T-cell (primary cell): ENCODE measurements around the gene SMIM41. TPM values are rescaled to one million over a fixed set of nuclear protein-coding genes. Genes with fewer than 3 reads are reported as not detected.

ENCODE experiments used
- ATAC-seq, 4 experiments: fragments of 200-7000 bp in 3 of 4; fragments of 150-1000 bp in 1 of 4; cut with Tn5 transposase; replicated peaks in 1 of 4; 1 replicate in 3 of 4; 2 replicates in 1 of 4; pipeline ENCODE4 v1.10.0; 2021; ENCODE audit warnings: moderate library complexity in 3 of 4, mild to moderate bottlenecking in 2 of 4, moderate number of reproducible peaks in 1 of 4
- CTCF ChIA-PET, 2 donors: fragments of 300-600 bp; sonication (Branson Sonifier 250); formaldehyde crosslinking; loops; one replicate each; lab custom pipeline; 2022; ENCODE audit warnings: antibody characterized with exemption in 2 of 2; lab: Charles Lee
- POLR2A ChIA-PET, 2 donors: fragments of 300-600 bp; sonication (Branson Sonifier 250); formaldehyde crosslinking; loops; one replicate each; lab custom pipeline; 2022; ENCODE audit warnings: antibody characterized with exemption in 2 of 2; lab: Charles Lee
- DNase-seq, 35 experiments: peaks; one replicate each; pipeline versions ENCODE4 v3.0.0 to v3.0.0-alpha.2; 2013 to 2023
- H3K27ac ChIP-seq: one replicate; pipeline ENCODE4 v1.5.1; 2013; ENCODE audit warnings: low read length
- H3K27me3 ChIP-seq, 2 experiments: replicated peaks in 1 of 2; 1 replicate in 1 of 2; 2 replicates in 1 of 2; pipeline versions ENCODE4 v1.6.1 to v1.7.0; 2013; ENCODE audit warnings: low read length in 1 of 2, mixed read lengths in 1 of 2; ENCODE audit not compliant: control insufficient read depth in 2 of 2, insufficient read depth in 2 of 2; ENCODE audit errors: extremely low read depth in 1 of 2
- H3K36me3 ChIP-seq, 2 donors: 1 replicate in 1 of 2; 2 replicates in 1 of 2; pipeline versions ENCODE4 v1.6.1 to v1.7.0; 2013; ENCODE audit warnings: low read length in 1 of 2; ENCODE audit not compliant: control insufficient read depth in 2 of 2, insufficient read depth in 1 of 2; ENCODE audit errors: extremely low read depth in 1 of 2
- H3K4me1 ChIP-seq, 2 experiments: 1 replicate in 1 of 2; 2 replicates in 1 of 2; pipeline versions ENCODE4 v1.6.1 to v1.7.0; 2013; ENCODE audit warnings: low read length in 2 of 2, mixed read lengths in 1 of 2; ENCODE audit not compliant: insufficient read depth in 2 of 2, control insufficient read depth in 1 of 2; ENCODE audit errors: extremely low read depth in 1 of 2
- H3K4me3 ChIP-seq, 2 donors: 1 replicate in 1 of 2; 2 replicates in 1 of 2; pipeline versions ENCODE4 v1.5.1 to v1.7.0; 2013; ENCODE audit warnings: mild to moderate bottlenecking in 2 of 2, low read length in 1 of 2, moderate library complexity in 1 of 2; ENCODE audit not compliant: control insufficient read depth in 1 of 2; ENCODE audit errors: extremely low read depth in 1 of 2
- H3K9me3 ChIP-seq: 2 replicates; pipeline ENCODE4 v1.7.0; 2013
- H3K27ac Mint-ChIP-seq, 2 donors: one replicate each; pipeline ENCODE4 v1.8.0; 2020 to 2021; ENCODE audit warnings: mild to moderate bottlenecking in 2 of 2, mixed read lengths in 2 of 2
- H3K27me3 Mint-ChIP-seq, 2 donors: one replicate each; pipeline ENCODE4 v1.8.0; 2021 to 2022; ENCODE audit warnings: mixed read lengths in 2 of 2
- H3K36me3 Mint-ChIP-seq: one replicate; pipeline ENCODE4 v1.8.0; 2021; ENCODE audit warnings: mixed read lengths
- H3K4me1 Mint-ChIP-seq, 3 donors: one replicate each; pipeline ENCODE4 v1.8.0; 2020 to 2022; ENCODE audit warnings: mixed read lengths in 3 of 3, mild to moderate bottlenecking in 1 of 3
- H3K4me3 Mint-ChIP-seq, 3 donors: one replicate each; pipeline ENCODE4 v1.8.0; 2020 to 2022; ENCODE audit warnings: mild to moderate bottlenecking in 3 of 3, mixed read lengths in 3 of 3, moderate library complexity in 3 of 3
- H3K9me3 Mint-ChIP-seq, 3 donors: one replicate each; pipeline ENCODE4 v1.8.0; 2020 to 2022; ENCODE audit warnings: mixed read lengths in 3 of 3
- whole genome bisulfite sequencing: methylation state at CpG from one replicate; pipeline ENCODE4 v1.1.5; 2013; ENCODE audit warnings: missing lambda C conversion rate; ENCODE audit not compliant: insufficient coverage; 5-methylcytosine and 5-hydroxymethylcytosine counted together
- total RNA-seq, 35 experiments: library from RNA in 6 of 35; stranded (reverse) in 6 of 35; fragments of 120-200 nt in 1 of 35; gene quantifications; one replicate each; pipeline versions ENCODE4 v1.2.1 to v1.2.4 and lab custom pipeline; 2013 to 2026

Gene SMIM41
- total RNA-seq, 5 donors from 2014 or later (not counting 1 experiment from before 2014, with no cell fraction given), result 0.41 TPM; not detected in 4

- DNase-seq (no peak), ATAC-seq (no peak)
- Histone ChIP-seq H3K36me3 (peaks cover 17 to 60% of the 10 kb centered on the region in 2 donors), H3K27ac (no peak overlapping the region), H3K9me3 (no peaks in the 10 kb centered on the region), H3K27me3 (no peaks in the 10 kb centered on the region), H3K4me3 (no peak overlapping the region), H3K4me1 (peaks cover 10 to 27% of the 10 kb centered on the region in 2 experiments)
- H3K36me3 Mint-ChIP-seq, result peaks cover 38% of the 10 kb centered on the region
- ChIA-PET CTCF (no interaction called here), POLR2A (interaction anchor here in 1 of 2 donors (0.5 kb wide), 1 partner anchor 10 kb away, joined by 5 read pairs; no protein-coding TSS in a partner anchor)
- no peak overlapping the region for H3K27ac Mint-ChIP-seq
- H3K27me3 Mint-ChIP-seq, result no peaks in the 10 kb centered on the region
- peaks cover 27 to 33% (median 28%) of the 10 kb centered on the region in 3 donors for H3K4me1 Mint-ChIP-seq
- no peaks in the 10 kb centered on the region for H3K9me3 Mint-ChIP-seq
- H3K4me3 Mint-ChIP-seq, result no peak overlapping the region
- WGBS, result 96% methylated on average over 13 of the region's 16 CpGs
These were observed 2.7 kb upstream of the SMIM41 start for GRCh38 chr12:52076811-52077210.

GRCh38 chr12:52078276-52078675, 1.2 kb upstream of the SMIM41 start:
- H3K27ac ChIP-seq, result no peak overlapping the region
- peaks cover 11 to 34% of the 10 kb centered on the region in 2 experiments for H3K4me1 ChIP-seq
- H3K9me3 ChIP-seq, result no peaks in the 10 kb centered on the region
- Mint-ChIP-seq H3K4me1 (peaks cover 22 to 29% (median 22%) of the 10 kb centered on the region in 3 donors), H3K27ac (no peak overlapping the region), H3K36me3 (peaks cover 36% of the 10 kb centered on the region), H3K4me3 (no peak overlapping the region), H3K9me3 (no peaks in the 10 kb centered on the region), H3K27me3 (no peaks in the 10 kb centered on the region)
- no peak overlapping the region for H3K4me3 ChIP-seq
- WGBS, result no CpG with 5 or more reads among the region's 3 CpGs
- H3K36me3 ChIP-seq, result peaks cover 17 to 52% of the 10 kb centered on the region in 2 donors
- DNase-seq (no peak), ATAC-seq (no peak)
- peaks cover 0 to 4% of the 10 kb centered on the region in 2 experiments for H3K27me3 ChIP-seq
- ChIA-PET POLR2A (interaction anchor here in 1 of 2 donors (0.6 kb wide), 1 partner anchor 101 kb away, joined by 5 read pairs; no protein-coding TSS in a partner anchor), CTCF (interaction anchor here (0.9 to 1.4 kb wide), 2 partner anchors 52 to 53 kb away, joined by 4 to 5 read pairs; no protein-coding TSS in a partner anchor)

- Mint-ChIP-seq H3K4me1 (peaks cover 15 to 16% (median 15%) of the 10 kb centered on the region in 3 donors), H3K27ac (no peak overlapping the region), H3K36me3 (peaks cover 26% of the 10 kb centered on the region), H3K27me3 (no peaks in the 10 kb centered on the region), H3K9me3 (no peaks in the 10 kb centered on the region), H3K4me3 (no peak overlapping the region)
- CTCF ChIA-PET, result interaction anchor here (0.8 to 3.5 kb wide), 6 partner anchors 9 to 55 kb away, joined by 3 to 33 read pairs (median 5); no protein-coding TSS in a partner anchor
- POLR2A ChIA-PET, result no interaction called here
- DNase-seq (no peak), ATAC-seq (no peak)
- H3K36me3 ChIP-seq, result peaks cover 17 to 30% of the 10 kb centered on the region in 2 donors
- peaks cover 0 to 5% of the 10 kb centered on the region in 2 experiments for H3K27me3 ChIP-seq
- no peak overlapping the region for H3K4me3 ChIP-seq
- H3K4me1 ChIP-seq, result peaks cover 6 to 28% of the 10 kb centered on the region in 2 experiments
- H3K27ac ChIP-seq, result no peak overlapping the region
- WGBS, result 85% methylated on average over 7 of the region's 10 CpGs
- no peaks in the 10 kb centered on the region for H3K9me3 ChIP-seq
These were observed 1.1 kb downstream of the SMIM41 start for GRCh38 chr12:52080403-52081251.

GRCh38 chr12:52081263-52081733, 1.8 kb downstream of the SMIM41 start:
- Histone ChIP-seq H3K9me3 (no peaks in the 10 kb centered on the region), H3K36me3 (peaks cover 16 to 24% of the 10 kb centered on the region in 2 donors), H3K4me3 (no peak overlapping the region), H3K27me3 (peaks cover 0 to 6% of the 10 kb centered on the region in 2 experiments), H3K27ac (no peak overlapping the region), H3K4me1 (peaks cover 6 to 28% of the 10 kb centered on the region in 2 experiments)
- ChIA-PET POLR2A (no interaction called here), CTCF (interaction anchor here (0.7 to 3.5 kb wide), 7 partner anchors 10 to 56 kb away, joined by 3 to 33 read pairs (median 4); no protein-coding TSS in a partner anchor)
- Mint-ChIP-seq H3K27ac (no peak overlapping the region), H3K4me3 (no peak overlapping the region), H3K36me3 (peaks cover 22% of the 10 kb centered on the region), H3K27me3 (no peaks in the 10 kb centered on the region), H3K9me3 (no peaks in the 10 kb centered on the region), H3K4me1 (peaks cover 13 to 15% (median 15%) of the 10 kb centered on the region in 3 donors)
- 34% methylated on average over 5 of the region's 9 CpGs for WGBS
- ATAC-seq (peak in 3 of 4 experiments; percentile 31 to 75 (median 35)), DNase-seq (peak in 16 of 35 experiments; percentile 14 to 58 (median 29))

GRCh38 chr12:52082026-52082668, 2.6 kb downstream of the SMIM41 start:
- Mint-ChIP-seq H3K4me1 (peaks cover 12 to 15% (median 13%) of the 10 kb centered on the region in 3 donors), H3K27ac (no peak overlapping the region), H3K27me3 (peaks cover 1 to 8% of the 10 kb centered on the region in 2 donors), H3K4me3 (no peak overlapping the region), H3K36me3 (peaks cover 14% of the 10 kb centered on the region), H3K9me3 (no peaks in the 10 kb centered on the region)
- no peak for ATAC-seq
- 84% methylated on average over 11 of the region's 13 CpGs for WGBS
- H3K27me3 ChIP-seq, result peaks cover 0 to 12% of the 10 kb centered on the region in 2 experiments
- no peak for DNase-seq
- H3K4me1 ChIP-seq, result peaks cover 6 to 28% of the 10 kb centered on the region in 2 experiments
- ChIA-PET CTCF (interaction anchor here (0.6 to 3.5 kb wide), 7 partner anchors 11 to 56 kb away, joined by 3 to 33 read pairs (median 4); no protein-coding TSS in a partner anchor), POLR2A (no interaction called here)
- H3K9me3 ChIP-seq, result no peaks in the 10 kb centered on the region
- no peak overlapping the region for H3K27ac ChIP-seq
- H3K4me3 ChIP-seq, result no peak overlapping the region
- peaks cover 8 to 15% of the 10 kb centered on the region in 2 donors for H3K36me3 ChIP-seq

- POLR2A ChIA-PET, result no interaction called here
- 73% methylated on average over 2 of the region's 4 CpGs for WGBS
These were observed 3.1 kb downstream of the SMIM41 start for GRCh38 chr12:52082669-52082987.

More at GRCh38 chr12:52082669-52082987, 3.1 kb downstream of the SMIM41 start:
- Histone ChIP-seq H3K36me3 (peaks cover 7 to 13% of the 10 kb centered on the region in 2 donors), H3K9me3 (no peaks in the 10 kb centered on the region), H3K27ac (no peak overlapping the region), H3K4me1 (peaks cover 6 to 28% of the 10 kb centered on the region in 2 experiments), H3K4me3 (no peak overlapping the region), H3K27me3 (peaks cover 0 to 16% of the 10 kb centered on the region in 2 experiments)
- ATAC-seq, result peak in 1 of 4 experiments; percentile 5
- H3K4me1 Mint-ChIP-seq, result peaks cover 12 to 15% (median 13%) of the 10 kb centered on the region in 3 donors
- no peak overlapping the region for H3K27ac Mint-ChIP-seq
- CTCF ChIA-PET, result interaction anchor here (0.6 to 3.5 kb wide), 6 partner anchors 11 to 57 kb away, joined by 3 to 33 read pairs (median 4); no protein-coding TSS in a partner anchor
- H3K4me3 Mint-ChIP-seq, result no peak overlapping the region
- DNase-seq, result no peak
- peaks cover 10% of the 10 kb centered on the region for H3K36me3 Mint-ChIP-seq
- H3K9me3 Mint-ChIP-seq, result no peaks in the 10 kb centered on the region
- peaks cover 6 to 11% of the 10 kb centered on the region in 2 donors for H3K27me3 Mint-ChIP-seq
